Prostate gland (tissue), 2 donors: ENCODE measurements around the gene ROBO1. TPM values are rescaled to one million over a fixed set of nuclear protein-coding genes. Genes with fewer than 3 reads are reported as not detected.

Source experiments
- DNase-seq: peaks from one replicate; pipeline ENCODE4 v3.0.0-alpha.2; 2019; ENCODE audit warnings: low spot score
- H3K27ac ChIP-seq, 2 donors: fragments of 200-600 bp; sonication (generic); 2 replicates each; pipeline ENCODE4 v1.5.1; 2017 to 2019
- H3K27me3 ChIP-seq: fragments of 200-600 bp; sonication (generic); replicated peaks from 2 replicates; pipeline ENCODE4 v1.5.1; 2019; ENCODE audit not compliant: insufficient read depth
- H3K36me3 ChIP-seq, 2 donors: fragments of 200-600 bp; sonication (generic); 1 replicate in 1 of 2; 2 replicates in 1 of 2; pipeline versions ENCODE4 v1.5.1 to v1.8.1; 2017 to 2019
- H3K4me1 ChIP-seq: fragments of 200-600 bp; sonication (generic); replicated peaks from 2 replicates; pipeline ENCODE4 v1.5.1; 2019
- H3K4me3 ChIP-seq, 2 donors: fragments of 200-600 bp; sonication (generic); 2 replicates each; pipeline ENCODE4 v1.5.1; 2017 to 2019
- H3K9me3 ChIP-seq: fragments of 200-600 bp; sonication (generic); 2 replicates; pipeline ENCODE4 v1.5.1; 2017
- CTCF ChIP-seq, 4 experiments: fragments of 200-600 bp in 2 of 4; fragments of 450-650 bp in 2 of 4; sonication (generic) in 2 of 4; IDR thresholded peaks; 1 replicate in 3 of 4; 2 replicates in 1 of 4; pipeline ENCODE4 v1.5.1; 2016 to 2019; ENCODE audit warnings: antibody characterized with exemption in 4 of 4, mild to moderate bottlenecking in 2 of 4, moderate library complexity in 2 of 4
- POLR2A ChIP-seq: fragments of 450-650 bp; IDR thresholded peaks from one replicate; pipeline ENCODE4 v1.6.1; 2016; ENCODE audit warnings: antibody characterized with exemption, mild to moderate bottlenecking
- POLR2AphosphoS5 ChIP-seq: sonication (generic); formaldehyde crosslinking; IDR thresholded peaks from one replicate; pipeline ENCODE4 v1.6.1; 2017; ENCODE audit warnings: antibody characterized with exemption
- WGBS: methylation state at CpG from one replicate; pipeline ENCODE4 v1.1.5; 2018; 5-methylcytosine and 5-hydroxymethylcytosine counted together
- intact Hi-C: fragments of 100-400 bp; cut with DNase I; formaldehyde crosslinking; loops from one replicate; pipeline ENCODE4 v1.14.2; 2022
- total RNA-seq, 2 donors: library from RNA; depleted of rRNA; stranded (reverse); fragments of >200 nt; gene quantifications; one replicate each; pipeline ENCODE4 v1.1.0, GENCODE V29; 2016

Gene ROBO1
- total RNA-seq, 2 donors from 2014 or later: 37.6 to 50.8 TPM

GRCh38 chr3:79140708-79141107 lies 627.1 kb downstream of the ROBO1 start:
- TF ChIP-seq CTCF (IDR thresholded peaks at IDR 0.05) (no peak), POLR2A (no peak), POLR2AphosphoS5 (no peak)
- H3K4me3 ChIP-seq: no peak overlapping the region
- WGBS: 83% methylated on average over 3 of the region's 3 CpGs
- no peaks in the 10 kb centered on the region for H3K9me3 ChIP-seq
- no peaks in the 10 kb centered on the region for H3K4me1 ChIP-seq
- no peaks in the 10 kb centered on the region for H3K36me3 ChIP-seq
- no peak overlapping the region for H3K27ac ChIP-seq
- intact Hi-C loops: no loop called here
- DNase-seq: no peak
- H3K27me3 ChIP-seq: no peaks in the 10 kb centered on the region

- H3K4me3 ChIP-seq: no peak overlapping the region
- H3K36me3 ChIP-seq: no peaks in the 10 kb centered on the region
- no peaks in the 10 kb centered on the region for H3K9me3 ChIP-seq
- no peaks in the 10 kb centered on the region for H3K4me1 ChIP-seq
- no peaks in the 10 kb centered on the region for H3K27me3 ChIP-seq
- no peak overlapping the region for H3K27ac ChIP-seq
- no peak for DNase-seq
- intact Hi-C loops: no loop called here
- WGBS: 52% methylated on average over 7 of the region's 7 CpGs
- no peak for TF ChIP-seq CTCF (IDR thresholded peaks at IDR 0.05)
- TF ChIP-seq POLR2A: no peak
- no peak for TF ChIP-seq POLR2AphosphoS5
Observed at GRCh38 chr3:79139395-79140068, 628.3 kb downstream of the ROBO1 start.

DNA sequence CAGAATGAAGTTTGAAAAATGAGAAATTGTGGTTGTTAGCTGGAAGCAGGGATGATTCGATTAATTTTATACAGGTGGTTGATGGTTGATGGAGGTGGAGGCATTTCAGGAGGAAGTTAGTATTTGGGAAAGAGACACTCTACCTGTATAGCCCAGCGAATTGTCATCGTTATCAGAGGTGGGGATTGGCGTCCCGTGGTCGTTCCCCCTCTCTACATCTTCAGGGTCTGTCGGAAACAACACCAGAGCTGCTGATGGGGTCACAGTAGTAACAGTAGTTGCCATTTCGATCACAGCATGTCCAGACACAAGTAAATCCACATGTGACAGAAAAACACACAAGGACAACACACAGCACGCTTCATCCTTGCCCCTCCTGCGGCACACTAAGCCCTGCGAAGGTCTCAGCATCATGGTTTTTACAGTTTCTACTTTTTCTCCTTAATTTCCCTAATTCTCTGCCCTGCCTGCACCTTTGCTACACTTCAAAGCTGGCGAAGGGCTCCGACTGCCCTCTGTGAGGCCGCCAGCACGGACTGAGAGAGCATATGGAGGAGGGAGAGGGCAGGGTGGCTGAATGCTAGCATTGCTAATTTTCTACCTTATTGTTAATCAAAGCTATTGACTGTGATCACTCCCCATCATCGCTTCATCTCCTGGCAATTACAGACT lies 642.3 kb downstream of the ROBO1 start:
- no peaks in the 10 kb centered on the region for H3K36me3 ChIP-seq

GRCh38 chr3:79115458-79115857 lies 652.3 kb downstream of the ROBO1 start:
- Histone ChIP-seq H3K4me3 (no peak overlapping the region), H3K27ac (no peak overlapping the region), H3K4me1 (no peaks in the 10 kb centered on the region), H3K9me3 (no peaks in the 10 kb centered on the region), H3K36me3 (no peaks in the 10 kb centered on the region), H3K27me3 (no peaks in the 10 kb centered on the region)
- 93% methylated on average over 4 of the region's 4 CpGs for WGBS
- TF ChIP-seq CTCF (IDR thresholded peaks at IDR 0.05): no peak
- no peak for TF ChIP-seq POLR2A
- TF ChIP-seq POLR2AphosphoS5: no peak
- intact Hi-C loops: no loop called here
- no peak for DNase-seq

More for the DNA sequence above, 642.3 kb downstream of the ROBO1 start:
- no peaks in the 10 kb centered on the region for H3K27me3 ChIP-seq
- no peaks in the 10 kb centered on the region for H3K4me1 ChIP-seq
- no peak overlapping the region for H3K4me3 ChIP-seq
- H3K9me3 ChIP-seq: no peaks in the 10 kb centered on the region
- intact Hi-C loops: no loop called here
- WGBS: 68% methylated on average over 16 of the region's 16 CpGs
- no peak overlapping the region for H3K27ac ChIP-seq
- TF ChIP-seq POLR2AphosphoS5: no peak
- TF ChIP-seq CTCF (IDR thresholded peaks at IDR 0.05): no peak
- TF ChIP-seq POLR2A: no peak
- DNase-seq: no peak

DNA sequence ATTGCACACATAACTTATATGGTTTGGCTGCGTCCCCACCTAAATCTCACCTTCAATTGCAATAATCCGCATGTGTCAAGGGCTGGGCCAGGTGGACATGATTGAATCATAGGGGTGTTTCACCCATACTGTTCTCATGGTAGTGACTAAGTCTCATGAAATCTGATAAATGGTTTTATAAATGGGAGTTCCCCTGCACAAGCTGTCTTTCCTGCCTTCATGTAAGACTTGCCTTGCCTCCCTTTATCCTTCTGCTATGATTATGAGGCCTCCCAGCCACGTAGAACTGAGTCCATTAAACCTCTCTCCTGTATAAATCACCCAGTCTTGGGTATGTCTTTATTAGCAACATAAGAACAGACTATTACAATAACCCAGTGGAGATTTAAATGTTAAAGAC lies 653.9 kb downstream of the ROBO1 start:
- H3K4me3 ChIP-seq: no peak overlapping the region
- no peaks in the 10 kb centered on the region for H3K9me3 ChIP-seq
- H3K27me3 ChIP-seq: no peaks in the 10 kb centered on the region
- DNase-seq: no peak
- no peaks in the 10 kb centered on the region for H3K36me3 ChIP-seq
- H3K27ac ChIP-seq: no peak overlapping the region
- no peak for TF ChIP-seq POLR2AphosphoS5
- 52% methylated on average over 3 of the region's 3 CpGs for WGBS
- H3K4me1 ChIP-seq: no peaks in the 10 kb centered on the region
- intact Hi-C loops: no loop called here
